HEK293 (cell line): ENCODE data around the gene UNG.

Experiments used
- GLI4 ChIP-seq: fragments of 450-650 bp; formaldehyde crosslinking; IDR thresholded peaks from 2 replicates; pipeline ENCODE4 v1.5.1; 2016; ENCODE audit warnings: missing biosample characterization, missing genetic modification characterization
- IKZF3 ChIP-seq: fragments of 450-650 bp; IDR thresholded peaks from 2 replicates; pipeline ENCODE4 v1.5.0; 2018; ENCODE audit warnings: missing biosample characterization, mild to moderate bottlenecking, missing genetic modification characterization, moderate library complexity
- PRDM1 ChIP-seq: fragments of 450-650 bp; formaldehyde crosslinking; IDR thresholded peaks from 2 replicates; pipeline ENCODE4; 2016; ENCODE audit warnings: missing biosample characterization, missing genetic modification characterization
- SCRT2 ChIP-seq: fragments of 450-650 bp; formaldehyde crosslinking; IDR thresholded peaks from 2 replicates; pipeline ENCODE4 v1.5.1; 2016; ENCODE audit warnings: missing biosample characterization, missing genetic modification characterization
- YY1 ChIP-seq: fragments of 450-650 bp; formaldehyde crosslinking; IDR thresholded peaks from 2 replicates; pipeline ENCODE4 v1.5.1; 2018; ENCODE audit warnings: missing biosample characterization, missing genetic modification characterization
- ZBTB21 ChIP-seq: fragments of 450-650 bp; formaldehyde crosslinking; IDR thresholded peaks from 2 replicates; pipeline ENCODE4 v1.5.1; 2017; ENCODE audit warnings: missing biosample characterization, missing genetic modification characterization
- ZNF114 ChIP-seq: fragments of 450-650 bp; formaldehyde crosslinking; IDR thresholded peaks from 2 replicates; pipeline ENCODE4 v1.5.0; 2017; ENCODE audit warnings: missing biosample characterization, missing genetic modification characterization
- ZNF138 ChIP-seq: fragments of 450-650 bp; formaldehyde crosslinking; IDR thresholded peaks from 2 replicates; pipeline ENCODE4 v1.5.1; 2016; ENCODE audit warnings: missing biosample characterization, missing genetic modification characterization, borderline replicate concordance
- ZNF146 ChIP-seq: fragments of 450-650 bp; formaldehyde crosslinking; IDR thresholded peaks from 2 replicates; pipeline ENCODE4 v1.5.1; 2016; ENCODE audit warnings: missing biosample characterization, missing genetic modification characterization
- ZNF169 ChIP-seq: fragments of 450-650 bp; formaldehyde crosslinking; IDR thresholded peaks from 2 replicates; pipeline ENCODE4 v1.5.1; 2016; ENCODE audit warnings: missing biosample characterization, missing genetic modification characterization
- ZNF23 ChIP-seq: fragments of 450-650 bp; formaldehyde crosslinking; IDR thresholded peaks from 2 replicates; pipeline ENCODE4 v1.5.1; 2016; ENCODE audit warnings: missing biosample characterization, missing genetic modification characterization, borderline replicate concordance
- ZNF239 ChIP-seq: fragments of 450-650 bp; formaldehyde crosslinking; IDR thresholded peaks from 2 replicates; pipeline ENCODE4 v1.5.1; 2016; ENCODE audit warnings: missing biosample characterization, missing genetic modification characterization
- ZNF311 ChIP-seq: fragments of 450-650 bp; formaldehyde crosslinking; IDR thresholded peaks from 2 replicates; pipeline ENCODE4 v1.5.1; 2017; ENCODE audit warnings: missing biosample characterization, missing genetic modification characterization, borderline replicate concordance
- ZNF426 ChIP-seq: fragments of 450-650 bp; formaldehyde crosslinking; IDR thresholded peaks from 2 replicates; pipeline ENCODE4 v1.5.1; 2017; ENCODE audit warnings: missing biosample characterization, missing genetic modification characterization, mild to moderate bottlenecking, inconsistent platforms, moderate library complexity
- ZNF433 ChIP-seq: fragments of 450-650 bp; formaldehyde crosslinking; IDR thresholded peaks from 2 replicates; pipeline ENCODE4 v1.5.1; 2016; ENCODE audit warnings: missing biosample characterization, missing genetic modification characterization, low read depth
- ZNF544 ChIP-seq: fragments of 450-650 bp; formaldehyde crosslinking; IDR thresholded peaks from 2 replicates; pipeline ENCODE4 v1.5.0; 2017; ENCODE audit warnings: missing biosample characterization, missing genetic modification characterization
- ZNF560 ChIP-seq: fragments of 450-650 bp; formaldehyde crosslinking; IDR thresholded peaks from 2 replicates; pipeline ENCODE4 v1.5.1; 2017; ENCODE audit warnings: missing biosample characterization, missing genetic modification characterization, borderline replicate concordance
- ZNF600 ChIP-seq: fragments of 450-650 bp; formaldehyde crosslinking; IDR thresholded peaks from 2 replicates; pipeline ENCODE4 v1.5.1; 2016; ENCODE audit warnings: missing biosample characterization, missing genetic modification characterization
- ZNF777 ChIP-seq: fragments of 450-650 bp; formaldehyde crosslinking; IDR thresholded peaks from 2 replicates; pipeline ENCODE4 v1.5.1; 2017; ENCODE audit warnings: missing biosample characterization, missing genetic modification characterization, borderline replicate concordance
- TF ChIP-seq, protein P1 (sequence below): fragments of 450-650 bp; formaldehyde crosslinking; IDR thresholded peaks from 2 replicates; pipeline ENCODE4 v1.5.1; 2016; ENCODE audit warnings: missing biosample characterization, missing genetic modification characterization
- TF ChIP-seq, protein P2 (sequence below): fragments of 450-650 bp; formaldehyde crosslinking; IDR thresholded peaks from 2 replicates; pipeline ENCODE4 v1.5.1; 2016; ENCODE audit warnings: missing biosample characterization, missing genetic modification characterization
- TF ChIP-seq, protein P3 (sequence below): fragments of 450-650 bp; formaldehyde crosslinking; IDR thresholded peaks from 2 replicates; pipeline ENCODE4 v1.5.1; 2016; ENCODE audit warnings: missing biosample characterization, missing genetic modification characterization
- TF ChIP-seq, protein P4 (sequence below): fragments of 450-650 bp; formaldehyde crosslinking; IDR thresholded peaks from 2 replicates; pipeline ENCODE4 v1.5.1; 2016; ENCODE audit warnings: missing biosample characterization, missing genetic modification characterization, borderline replicate concordance
- TF ChIP-seq, protein P5 (sequence below): fragments of 450-650 bp; formaldehyde crosslinking; IDR thresholded peaks from 2 replicates; pipeline ENCODE4 v1.5.1; 2017; ENCODE audit warnings: missing biosample characterization, missing genetic modification characterization
- TF ChIP-seq, protein P6 (sequence below): fragments of 450-650 bp; formaldehyde crosslinking; IDR thresholded peaks from 2 replicates; pipeline ENCODE4 v1.5.1; 2016; ENCODE audit warnings: missing biosample characterization, missing genetic modification characterization

UNG gene

DNA sequence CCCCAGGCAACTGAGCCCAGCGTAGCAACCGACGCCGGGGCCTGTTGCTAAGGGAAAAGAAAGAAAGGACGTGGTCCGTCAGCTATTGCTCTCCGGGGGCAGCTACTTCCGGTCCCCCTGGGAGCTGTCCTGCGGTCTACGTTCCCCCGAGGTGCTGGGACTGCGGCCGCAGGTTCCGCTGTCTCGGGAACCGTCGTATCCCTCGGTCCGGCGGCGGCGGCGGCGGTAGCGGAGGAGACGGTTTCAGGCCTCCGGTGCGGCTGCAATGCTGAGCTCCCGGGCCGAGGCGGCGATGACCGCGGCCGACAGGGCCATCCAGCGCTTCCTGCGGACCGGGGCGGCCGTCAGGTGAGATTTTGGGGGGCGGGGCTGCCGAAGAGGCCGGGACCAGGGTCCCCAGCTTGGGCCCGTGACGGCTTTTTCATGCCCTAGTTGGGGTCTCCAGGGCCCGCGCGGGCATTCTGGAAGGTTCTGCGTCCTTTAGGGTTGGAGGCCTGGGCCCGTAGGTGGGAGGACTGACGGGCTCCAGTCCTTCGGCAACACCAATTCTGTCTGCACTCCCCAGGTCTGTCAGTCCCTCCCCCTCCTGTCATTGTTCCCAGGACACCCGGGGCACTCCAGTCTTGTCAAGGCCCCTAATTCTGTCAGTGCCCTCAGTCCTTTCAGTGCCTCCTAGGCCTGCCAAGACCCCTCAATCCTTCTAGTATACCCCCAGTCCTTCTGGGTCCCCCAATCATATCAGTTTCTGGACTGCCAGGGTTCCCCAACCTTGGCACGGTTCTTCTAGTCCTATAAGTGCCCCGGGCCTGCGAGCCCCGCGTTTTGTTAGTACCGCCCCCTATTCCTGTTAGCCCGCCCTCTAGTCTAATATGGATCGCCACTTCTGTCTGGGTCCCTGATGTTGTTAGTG, 44.7 kb upstream of the UNG start, which contains the start of gene USP30 (continued):
- TF ChIP-seq ZNF426 (tag by site-specific recombination) (no peak), ZNF544 (no peak), PRDM1 (tag by site-specific recombination) (peak; percentile 30; the same call in 1 of the 2 replicates), ZNF600 (tag by site-specific recombination) (peak; percentile 53), ZNF23 (no peak), SCRT2 (peak; percentile 88), ZNF560 (tag by site-specific recombination) (no peak), ZNF311 (tag by site-specific recombination) (no peak), ZNF169 (0 out of 2 replicates have a peak, but pooled peaks have one; percentile 32), ZNF146 (tag by site-specific recombination) (peak; percentile 62; the same call in 1 of the 2 replicates), GLI4 (tag by site-specific recombination) (peak; percentile 90), IKZF3 (tag by site-specific recombination) (peak; percentile 67), YY1 (tag by site-specific recombination) (peak; percentile 91), ZNF777 (peak; percentile 96), ZNF239 (tag by site-specific recombination) (peak; percentile 84; the same call in 1 of the 2 replicates), ZNF114 (tag by site-specific recombination) (no peak), ZNF138 (tag by site-specific recombination) (no peak), ZNF433 (tag by site-specific recombination) (no peak), ZBTB21 (tag by site-specific recombination) (0 out of 2 replicates have a peak, but pooled peaks have one; percentile 58)
- TF ChIP-seq, protein P1, sequence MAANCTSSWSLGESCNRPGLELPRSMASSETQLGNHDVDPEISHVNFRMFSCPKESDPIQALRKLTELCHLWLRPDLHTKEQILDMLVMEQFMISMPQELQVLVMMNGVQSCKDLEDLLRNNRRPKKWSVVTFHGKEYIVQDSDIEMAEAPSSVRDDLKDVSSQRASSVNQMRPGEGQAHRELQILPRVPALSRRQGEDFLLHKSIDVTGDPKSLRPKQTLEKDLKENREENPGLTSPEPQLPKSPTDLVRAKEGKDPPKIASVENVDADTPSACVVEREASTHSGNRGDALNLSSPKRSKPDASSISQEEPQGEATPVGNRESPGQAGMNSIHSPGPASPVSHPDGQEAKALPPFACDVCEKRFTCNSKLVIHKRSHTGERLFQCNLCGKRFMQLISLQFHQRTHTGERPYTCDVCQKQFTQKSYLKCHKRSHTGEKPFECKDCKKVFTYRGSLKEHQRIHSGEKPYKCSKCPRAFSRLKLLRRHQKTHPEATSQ, result peak; percentile 99
- TF ChIP-seq, protein P2, sequence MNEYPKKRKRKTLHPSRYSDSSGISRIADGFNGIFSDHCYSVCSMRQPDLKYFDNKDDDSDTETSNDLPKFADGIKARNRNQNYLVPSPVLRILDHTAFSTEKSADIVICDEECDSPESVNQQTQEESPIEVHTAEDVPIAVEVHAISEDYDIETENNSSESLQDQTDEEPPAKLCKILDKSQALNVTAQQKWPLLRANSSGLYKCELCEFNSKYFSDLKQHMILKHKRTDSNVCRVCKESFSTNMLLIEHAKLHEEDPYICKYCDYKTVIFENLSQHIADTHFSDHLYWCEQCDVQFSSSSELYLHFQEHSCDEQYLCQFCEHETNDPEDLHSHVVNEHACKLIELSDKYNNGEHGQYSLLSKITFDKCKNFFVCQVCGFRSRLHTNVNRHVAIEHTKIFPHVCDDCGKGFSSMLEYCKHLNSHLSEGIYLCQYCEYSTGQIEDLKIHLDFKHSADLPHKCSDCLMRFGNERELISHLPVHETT, result peak; percentile 99
- TF ChIP-seq, protein P3, sequence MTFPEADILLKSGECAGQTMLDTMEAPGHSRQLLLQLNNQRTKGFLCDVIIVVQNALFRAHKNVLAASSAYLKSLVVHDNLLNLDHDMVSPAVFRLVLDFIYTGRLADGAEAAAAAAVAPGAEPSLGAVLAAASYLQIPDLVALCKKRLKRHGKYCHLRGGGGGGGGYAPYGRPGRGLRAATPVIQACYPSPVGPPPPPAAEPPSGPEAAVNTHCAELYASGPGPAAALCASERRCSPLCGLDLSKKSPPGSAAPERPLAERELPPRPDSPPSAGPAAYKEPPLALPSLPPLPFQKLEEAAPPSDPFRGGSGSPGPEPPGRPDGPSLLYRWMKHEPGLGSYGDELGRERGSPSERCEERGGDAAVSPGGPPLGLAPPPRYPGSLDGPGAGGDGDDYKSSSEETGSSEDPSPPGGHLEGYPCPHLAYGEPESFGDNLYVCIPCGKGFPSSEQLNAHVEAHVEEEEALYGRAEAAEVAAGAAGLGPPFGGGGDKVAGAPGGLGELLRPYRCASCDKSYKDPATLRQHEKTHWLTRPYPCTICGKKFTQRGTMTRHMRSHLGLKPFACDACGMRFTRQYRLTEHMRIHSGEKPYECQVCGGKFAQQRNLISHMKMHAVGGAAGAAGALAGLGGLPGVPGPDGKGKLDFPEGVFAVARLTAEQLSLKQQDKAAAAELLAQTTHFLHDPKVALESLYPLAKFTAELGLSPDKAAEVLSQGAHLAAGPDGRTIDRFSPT (tag by site-specific recombination), result no peak
- TF ChIP-seq, protein P4, sequence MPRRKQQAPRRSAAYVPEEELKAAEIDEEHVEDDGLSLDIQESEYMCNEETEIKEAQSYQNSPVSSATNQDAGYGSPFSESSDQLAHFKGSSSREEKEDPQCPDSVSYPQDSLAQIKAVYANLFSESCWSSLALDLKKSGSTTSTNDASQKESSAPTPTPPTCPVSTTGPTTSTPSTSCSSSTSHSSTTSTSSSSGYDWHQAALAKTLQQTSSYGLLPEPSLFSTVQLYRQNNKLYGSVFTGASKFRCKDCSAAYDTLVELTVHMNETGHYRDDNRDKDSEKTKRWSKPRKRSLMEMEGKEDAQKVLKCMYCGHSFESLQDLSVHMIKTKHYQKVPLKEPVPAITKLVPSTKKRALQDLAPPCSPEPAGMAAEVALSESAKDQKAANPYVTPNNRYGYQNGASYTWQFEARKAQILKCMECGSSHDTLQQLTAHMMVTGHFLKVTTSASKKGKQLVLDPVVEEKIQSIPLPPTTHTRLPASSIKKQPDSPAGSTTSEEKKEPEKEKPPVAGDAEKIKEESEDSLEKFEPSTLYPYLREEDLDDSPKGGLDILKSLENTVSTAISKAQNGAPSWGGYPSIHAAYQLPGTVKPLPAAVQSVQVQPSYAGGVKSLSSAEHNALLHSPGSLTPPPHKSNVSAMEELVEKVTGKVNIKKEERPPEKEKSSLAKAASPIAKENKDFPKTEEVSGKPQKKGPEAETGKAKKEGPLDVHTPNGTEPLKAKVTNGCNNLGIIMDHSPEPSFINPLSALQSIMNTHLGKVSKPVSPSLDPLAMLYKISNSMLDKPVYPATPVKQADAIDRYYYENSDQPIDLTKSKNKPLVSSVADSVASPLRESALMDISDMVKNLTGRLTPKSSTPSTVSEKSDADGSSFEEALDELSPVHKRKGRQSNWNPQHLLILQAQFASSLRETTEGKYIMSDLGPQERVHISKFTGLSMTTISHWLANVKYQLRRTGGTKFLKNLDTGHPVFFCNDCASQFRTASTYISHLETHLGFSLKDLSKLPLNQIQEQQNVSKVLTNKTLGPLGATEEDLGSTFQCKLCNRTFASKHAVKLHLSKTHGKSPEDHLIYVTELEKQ (tag by site-specific recombination), result peak; percentile 89; the same call in 1 of the 2 replicates
- TF ChIP-seq, protein P5, sequence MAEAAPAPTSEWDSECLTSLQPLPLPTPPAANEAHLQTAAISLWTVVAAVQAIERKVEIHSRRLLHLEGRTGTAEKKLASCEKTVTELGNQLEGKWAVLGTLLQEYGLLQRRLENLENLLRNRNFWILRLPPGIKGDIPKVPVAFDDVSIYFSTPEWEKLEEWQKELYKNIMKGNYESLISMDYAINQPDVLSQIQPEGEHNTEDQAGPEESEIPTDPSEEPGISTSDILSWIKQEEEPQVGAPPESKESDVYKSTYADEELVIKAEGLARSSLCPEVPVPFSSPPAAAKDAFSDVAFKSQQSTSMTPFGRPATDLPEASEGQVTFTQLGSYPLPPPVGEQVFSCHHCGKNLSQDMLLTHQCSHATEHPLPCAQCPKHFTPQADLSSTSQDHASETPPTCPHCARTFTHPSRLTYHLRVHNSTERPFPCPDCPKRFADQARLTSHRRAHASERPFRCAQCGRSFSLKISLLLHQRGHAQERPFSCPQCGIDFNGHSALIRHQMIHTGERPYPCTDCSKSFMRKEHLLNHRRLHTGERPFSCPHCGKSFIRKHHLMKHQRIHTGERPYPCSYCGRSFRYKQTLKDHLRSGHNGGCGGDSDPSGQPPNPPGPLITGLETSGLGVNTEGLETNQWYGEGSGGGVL (tag by site-specific recombination), result peak; percentile 55
- TF ChIP-seq, protein P6, sequence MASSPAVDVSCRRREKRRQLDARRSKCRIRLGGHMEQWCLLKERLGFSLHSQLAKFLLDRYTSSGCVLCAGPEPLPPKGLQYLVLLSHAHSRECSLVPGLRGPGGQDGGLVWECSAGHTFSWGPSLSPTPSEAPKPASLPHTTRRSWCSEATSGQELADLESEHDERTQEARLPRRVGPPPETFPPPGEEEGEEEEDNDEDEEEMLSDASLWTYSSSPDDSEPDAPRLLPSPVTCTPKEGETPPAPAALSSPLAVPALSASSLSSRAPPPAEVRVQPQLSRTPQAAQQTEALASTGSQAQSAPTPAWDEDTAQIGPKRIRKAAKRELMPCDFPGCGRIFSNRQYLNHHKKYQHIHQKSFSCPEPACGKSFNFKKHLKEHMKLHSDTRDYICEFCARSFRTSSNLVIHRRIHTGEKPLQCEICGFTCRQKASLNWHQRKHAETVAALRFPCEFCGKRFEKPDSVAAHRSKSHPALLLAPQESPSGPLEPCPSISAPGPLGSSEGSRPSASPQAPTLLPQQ (tag by site-specific recombination), result peak; percentile 89
